GM18499 (cell line): ENCODE measurements around the gene PASK.
"Not testable (repeated sequence)": the region's sequence is repeated elsewhere in the genome, so short reads cannot be mapped to it uniquely, and the experiment has no call there.

Experiments used
- ATAC-seq: cut with Tn5 transposase; IDR thresholded peaks from one replicate; pipeline ENCODE4 v1.9.1; 2021; ENCODE audit warnings: moderate number of reproducible peaks; ENCODE audit not compliant: insufficient read depth, unreplicated experiment

PASK gene

DNA sequence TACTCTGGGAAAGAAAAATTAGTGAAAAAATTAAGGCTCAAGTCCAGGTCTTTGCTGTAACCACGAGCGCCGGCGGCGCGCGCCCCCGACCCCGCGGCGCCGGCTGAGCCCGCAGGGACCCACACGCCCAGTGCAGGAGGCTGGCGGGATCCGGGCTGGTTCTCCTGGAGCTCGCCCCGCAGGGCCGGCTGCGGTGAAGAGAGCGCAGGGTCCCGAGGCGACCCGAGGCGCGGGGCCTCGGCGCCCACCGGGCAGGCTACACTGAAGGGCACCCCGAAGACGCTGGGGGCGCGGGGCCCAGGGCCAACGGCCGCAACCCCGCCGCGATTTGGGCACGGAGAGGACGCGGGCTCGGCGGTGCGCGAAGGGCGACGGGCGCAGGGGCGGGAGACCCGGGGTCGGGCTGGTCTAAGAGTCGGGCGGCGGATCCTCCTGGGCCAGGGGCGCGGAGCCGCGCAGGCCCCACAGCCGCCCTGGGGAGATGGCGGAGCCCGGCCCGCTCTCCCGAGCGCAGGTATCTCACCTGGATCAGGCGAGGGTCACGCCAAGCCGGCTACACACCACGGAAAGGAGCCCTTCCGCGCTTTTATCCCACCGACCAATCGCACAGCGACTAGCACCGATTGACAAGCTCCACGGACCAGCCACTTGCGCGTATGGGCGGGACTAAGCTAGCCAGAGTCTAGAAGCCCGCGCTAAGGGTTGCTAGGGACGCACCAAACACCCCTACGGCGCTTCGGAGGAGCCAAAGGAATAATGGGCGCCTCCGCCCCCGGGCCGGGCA lies at the start of gene PASK:
Gene PASK (minus strand): TSS at position 582 of the 784 bp plus-strand sequence. CDS start 6,440 bp downstream, outside the sequence.
- peak; percentile 50 for ATAC-seq

DNA sequence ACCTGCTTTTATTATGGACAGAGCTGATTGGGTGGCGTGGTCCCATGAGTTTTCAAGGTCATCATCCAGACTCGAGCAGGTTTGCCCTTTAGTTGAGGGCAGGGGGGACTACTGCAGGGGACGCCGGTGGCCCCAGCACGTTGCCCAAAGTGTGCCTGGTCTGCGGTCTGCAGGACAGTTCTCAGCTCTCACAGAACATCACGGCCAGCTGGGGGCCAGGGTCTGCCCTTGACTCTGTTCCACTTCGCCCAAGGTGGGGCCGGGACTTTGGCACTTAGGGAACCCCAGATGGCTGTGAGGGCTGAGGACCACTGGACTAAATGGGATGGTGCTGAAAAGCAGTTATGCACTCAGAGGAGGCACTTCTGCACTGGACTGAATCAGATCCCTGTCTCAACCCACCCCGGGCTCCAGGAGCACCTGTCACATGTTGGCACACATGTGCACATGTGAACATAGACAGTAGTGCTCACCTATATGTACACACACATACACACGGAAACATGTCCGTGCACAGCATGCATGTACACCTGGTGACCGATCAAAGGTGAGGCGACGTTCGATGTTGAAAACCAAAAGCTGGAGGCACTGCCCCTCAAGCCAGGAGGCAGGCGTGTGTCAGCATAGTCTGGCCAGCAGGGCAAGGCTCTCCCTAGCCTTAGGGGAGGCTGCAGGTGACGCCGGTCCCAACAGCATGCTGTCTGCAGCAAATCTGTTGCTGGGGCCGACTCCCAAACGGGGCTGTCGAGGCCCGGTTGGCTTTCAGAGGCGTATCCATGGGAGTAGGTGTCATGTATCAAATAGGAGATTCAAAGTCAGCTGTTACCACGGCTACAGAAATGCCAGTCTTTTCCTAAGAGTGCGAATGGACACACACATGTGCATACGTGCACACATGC lies 49.4 kb upstream of the PASK start:
- ATAC-seq: no peak

DNA sequence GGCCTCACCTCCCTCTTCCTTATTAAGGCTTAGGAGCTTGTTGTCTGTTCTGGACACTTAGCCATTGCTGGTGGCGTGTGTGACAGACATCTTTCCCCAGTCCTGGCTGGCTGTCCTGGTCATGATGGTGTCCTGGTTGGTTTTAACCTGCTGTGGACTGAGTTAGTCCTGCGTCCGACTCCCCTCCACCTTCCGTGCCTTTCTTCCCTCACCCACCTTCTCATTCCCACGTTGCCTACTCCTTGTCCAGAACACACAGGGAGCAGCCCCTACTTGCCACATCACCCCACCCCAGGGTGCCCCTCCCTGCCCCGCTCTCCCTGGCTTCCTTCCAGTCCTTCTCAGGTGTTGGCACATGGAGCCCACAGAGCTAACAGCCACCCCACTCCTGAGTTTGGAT lies 48.7 kb upstream of the PASK start:
- ATAC-seq: no peak

DNA sequence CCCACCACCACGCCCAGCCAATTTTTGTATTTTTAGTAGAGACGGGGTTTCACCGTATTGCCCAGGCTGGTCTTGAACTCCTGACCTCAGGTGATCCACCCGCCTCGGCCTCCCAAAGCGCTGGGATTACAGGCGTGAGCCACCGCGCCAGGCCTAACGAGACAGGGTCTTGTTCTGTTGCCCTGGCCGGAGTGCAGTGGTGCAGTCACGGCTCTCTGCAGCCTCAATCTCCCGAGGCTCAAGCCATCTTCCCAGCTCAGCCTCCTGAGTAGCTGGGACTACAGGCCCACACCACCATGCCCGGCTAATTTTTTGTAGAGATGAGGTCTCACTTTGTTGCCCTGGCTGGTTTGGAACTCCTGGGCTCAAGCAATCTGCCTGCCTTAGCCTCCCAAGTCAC lies 48.0 kb upstream of the PASK start:
- ATAC-seq: not testable (repeated sequence)

DNA sequence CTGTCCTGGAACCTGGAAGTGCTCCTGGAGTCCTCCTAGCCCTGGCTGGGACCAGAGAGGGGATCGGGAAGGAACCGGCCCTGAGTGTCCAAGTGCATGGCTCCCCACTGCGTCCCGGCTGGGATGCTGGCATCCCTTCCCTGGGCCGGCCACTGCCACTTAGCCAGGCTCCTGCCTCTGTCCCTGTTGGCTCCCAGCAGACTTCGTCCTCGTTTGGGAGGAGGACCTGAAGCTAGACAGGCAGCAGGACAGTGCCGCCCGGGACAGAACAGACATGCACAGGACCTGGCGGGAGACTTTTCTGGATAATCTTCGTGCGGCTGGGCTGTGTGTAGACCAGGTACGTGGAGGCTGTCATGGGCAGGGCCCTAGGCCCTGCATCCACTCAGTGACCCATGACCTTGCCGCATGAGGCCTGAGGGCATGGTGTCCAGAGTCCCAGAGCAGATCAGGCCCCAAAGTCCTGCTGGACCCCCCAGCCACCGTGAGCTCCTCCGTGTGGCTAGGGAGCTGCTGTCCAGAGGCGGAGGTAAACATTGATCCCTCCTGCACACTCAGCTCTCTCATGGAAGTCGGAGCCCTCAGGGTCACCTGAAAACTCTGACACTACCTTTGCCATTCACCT lies 46.3 kb upstream of the PASK start:
- ATAC-seq: no peak

DNA sequence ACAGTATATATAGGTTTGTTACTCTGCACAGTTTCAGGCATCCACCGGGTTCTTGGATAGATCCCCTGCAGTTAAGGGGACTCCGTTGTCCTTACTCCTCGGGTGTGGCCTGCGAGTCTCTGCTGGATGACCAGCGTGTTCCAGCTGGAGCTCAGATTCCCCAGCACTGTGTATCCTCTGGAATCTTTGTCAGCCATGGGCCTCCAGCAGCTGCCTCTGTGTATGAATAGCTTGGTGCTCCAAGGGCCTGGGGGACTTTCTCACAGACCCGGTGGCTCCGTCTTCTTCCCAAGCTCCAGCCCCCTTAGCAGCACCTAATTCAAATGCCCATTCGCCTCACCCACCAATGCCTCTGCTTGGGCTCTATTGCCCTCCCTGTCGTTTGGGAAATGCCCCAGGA lies 45.5 kb upstream of the PASK start:
- ATAC-seq: no peak

DNA sequence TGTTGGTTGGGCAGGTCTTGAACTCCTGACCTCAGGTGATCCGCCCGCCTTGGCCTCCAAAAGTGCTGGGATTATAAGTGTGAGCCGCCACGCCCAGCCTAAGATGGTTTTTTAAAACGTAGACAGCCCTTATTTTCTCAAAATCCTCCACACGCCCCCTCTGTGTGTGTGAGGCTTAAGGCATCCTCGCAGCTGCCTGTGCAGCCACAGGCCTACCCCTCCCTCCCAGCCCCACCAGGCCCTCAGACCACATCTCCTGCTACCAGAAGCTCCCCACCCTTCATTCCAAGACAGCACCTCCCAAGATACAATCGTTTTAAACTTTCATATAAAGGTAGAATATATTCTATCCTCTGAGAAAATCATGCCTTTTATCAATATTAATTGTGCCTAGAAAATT lies 44.0 kb upstream of the PASK start:
- ATAC-seq: no peak

DNA sequence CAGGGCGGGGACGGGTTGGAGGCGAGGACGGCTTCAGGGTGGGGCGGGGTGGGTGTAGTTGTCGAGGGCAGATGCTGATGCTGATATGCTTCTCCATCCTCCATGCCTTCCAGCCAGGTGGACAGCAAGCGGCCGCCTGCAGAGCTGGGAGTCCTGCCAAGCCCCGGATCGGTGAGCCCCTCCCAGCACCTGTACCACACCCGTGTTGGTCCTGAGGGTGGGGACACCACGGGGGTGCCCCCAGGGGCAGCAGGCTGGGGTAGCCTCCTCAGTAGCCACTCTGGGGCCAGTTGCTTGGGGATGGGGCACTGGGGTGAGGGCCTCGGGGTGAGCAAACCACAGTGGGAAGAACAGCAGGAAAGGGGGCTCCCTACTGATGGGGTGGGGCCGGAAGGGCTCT lies 41.8 kb upstream of the PASK start:
- ATAC-seq: no peak

DNA sequence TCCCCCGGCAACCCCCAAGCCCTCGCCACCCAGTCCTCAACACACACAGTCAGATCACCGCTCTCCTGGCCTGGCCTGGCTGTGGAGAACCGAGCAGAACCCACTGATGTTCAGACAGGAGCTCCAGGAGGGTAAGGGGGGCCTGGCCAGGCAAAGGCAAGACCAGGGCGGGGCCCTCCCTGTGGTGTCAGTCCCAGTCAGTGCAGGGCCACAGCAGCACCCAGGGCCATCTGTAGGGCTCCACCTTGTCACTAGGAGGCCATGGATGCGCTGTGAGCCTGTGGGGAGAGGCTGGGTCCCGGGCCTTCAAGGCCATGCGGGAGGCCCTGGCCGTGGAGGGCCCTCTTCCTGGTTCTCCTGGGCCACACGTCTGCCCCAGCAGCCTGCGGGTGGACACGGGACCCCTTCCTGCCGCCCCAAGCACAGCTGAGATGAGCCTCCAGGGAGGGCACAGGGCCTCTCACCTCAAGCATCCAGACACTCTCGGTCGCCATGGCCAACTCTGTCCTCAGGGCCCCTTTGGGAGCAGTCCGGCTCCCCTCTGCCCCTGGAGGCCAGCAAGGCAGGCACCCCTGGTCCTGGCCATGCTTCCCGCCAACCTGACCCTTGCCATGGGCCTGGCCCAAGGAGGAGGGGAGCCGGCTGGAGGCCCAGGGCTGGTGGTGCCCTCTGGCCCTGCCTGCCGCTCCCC lies 41.2 kb upstream of the PASK start:
- no peak for ATAC-seq

DNA sequence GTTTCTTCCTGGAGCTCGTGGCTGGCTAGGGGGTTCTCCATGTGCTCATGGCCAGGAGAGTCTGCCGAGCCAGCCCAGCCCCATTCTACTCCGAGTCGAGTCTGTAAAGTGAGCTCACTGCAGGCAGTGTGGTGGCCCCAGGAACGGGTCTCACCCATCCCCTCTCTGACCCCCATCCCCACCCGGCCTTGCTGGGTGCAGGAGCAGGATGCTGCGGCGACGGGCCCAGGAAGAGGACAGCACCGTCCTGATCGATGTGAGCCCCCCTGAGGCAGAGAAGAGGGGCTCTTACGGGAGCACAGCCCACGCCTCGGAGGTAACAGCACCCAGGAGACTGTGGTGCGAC lies 40.6 kb upstream of the PASK start:
- ATAC-seq: no peak

DNA sequence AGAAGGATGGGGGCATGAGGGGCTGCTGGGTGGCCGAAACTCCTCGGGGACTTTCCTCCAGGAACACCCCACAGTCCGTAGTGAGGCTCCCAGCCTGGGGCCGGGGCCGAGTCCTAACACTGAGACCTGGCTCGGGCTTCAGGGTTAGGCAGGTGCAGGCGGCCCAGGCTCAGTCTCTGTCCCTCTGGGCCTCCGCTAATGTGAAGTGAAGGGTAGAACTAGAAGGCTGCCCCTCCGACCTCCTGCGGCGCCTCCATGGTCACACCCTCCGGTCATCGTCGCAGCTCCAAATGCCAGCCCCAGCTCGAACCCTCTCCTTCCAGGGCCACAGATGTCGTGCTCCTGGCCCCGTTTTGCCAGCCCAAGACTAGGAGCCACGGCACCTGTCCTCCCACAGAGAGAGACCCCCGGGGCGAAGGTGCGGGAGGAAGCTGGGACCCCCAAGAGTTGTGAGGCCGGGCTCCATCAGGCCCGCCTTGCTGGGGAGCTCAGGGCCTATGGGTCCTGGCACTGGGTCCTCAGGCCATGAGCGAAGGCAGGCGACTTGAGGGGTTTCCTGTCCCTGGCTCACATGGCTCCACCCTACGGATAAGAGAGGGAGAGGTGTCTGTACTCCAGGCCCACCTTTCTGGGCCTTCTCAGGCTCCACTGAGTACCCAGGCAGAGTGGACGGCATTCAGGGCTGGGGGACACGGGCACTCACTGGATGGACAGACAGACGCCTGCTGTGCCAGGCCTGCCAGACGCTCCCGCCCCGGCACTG lies 40.0 kb upstream of the PASK start:
- ATAC-seq: no peak

DNA sequence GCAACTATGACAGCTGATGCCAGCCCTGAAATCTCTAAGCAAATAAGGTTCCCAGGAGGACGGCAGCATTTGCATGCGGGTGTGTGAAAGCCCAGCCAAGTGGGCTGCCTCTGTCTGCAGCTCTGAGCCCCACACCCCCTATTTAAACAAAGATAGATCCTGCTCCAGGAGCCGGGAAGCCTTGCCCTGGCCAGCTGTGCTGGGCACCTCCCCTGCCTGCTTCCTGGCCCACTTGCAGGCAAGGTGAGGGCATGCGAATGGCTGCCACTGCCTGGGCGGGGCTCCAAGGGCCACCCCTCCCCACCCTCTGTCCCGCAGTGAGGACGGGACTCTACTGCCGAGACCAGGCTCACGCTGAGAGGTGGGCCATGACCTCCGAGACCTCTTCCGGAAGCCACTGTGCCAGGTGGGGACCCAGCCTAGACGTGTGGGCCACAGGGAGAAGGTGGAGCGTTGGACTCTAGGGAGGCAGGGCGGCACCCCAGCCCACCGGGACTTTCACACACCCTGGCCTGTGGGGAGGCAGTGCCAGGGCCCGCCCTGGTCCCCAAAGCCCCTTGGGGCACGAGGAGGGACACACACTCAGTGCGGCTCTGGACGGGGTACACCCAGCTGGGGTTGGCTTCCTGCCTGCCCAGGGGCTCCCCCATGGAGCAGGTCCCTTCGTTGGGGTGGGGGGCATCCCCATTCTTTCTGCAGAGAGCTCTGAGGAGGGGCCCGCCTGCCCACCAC lies 39.3 kb upstream of the PASK start, which contains the start of gene ANO7:
Gene ANO7 (plus strand): TSS at position 317 of the 732 bp plus-strand sequence. CDS start 1,387 bp downstream, outside the sequence.
- ATAC-seq: no peak

DNA sequence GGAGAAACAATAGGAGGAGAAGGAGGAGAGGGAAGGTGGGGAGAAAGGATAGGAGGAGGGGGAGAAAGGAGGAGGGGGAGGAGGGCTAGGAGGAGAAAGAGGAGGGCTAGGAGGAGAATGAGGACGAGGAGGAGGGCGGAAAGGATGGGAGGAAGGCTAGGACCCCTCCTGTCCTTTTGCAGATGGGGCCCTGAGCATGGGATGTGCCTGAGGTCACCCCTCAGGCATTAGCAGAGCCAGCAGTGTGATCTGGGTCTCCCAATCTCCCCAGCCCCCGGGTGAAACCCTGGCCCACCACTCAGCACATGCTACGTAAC lies 38.6 kb upstream of the PASK start:
- no peak for ATAC-seq

DNA sequence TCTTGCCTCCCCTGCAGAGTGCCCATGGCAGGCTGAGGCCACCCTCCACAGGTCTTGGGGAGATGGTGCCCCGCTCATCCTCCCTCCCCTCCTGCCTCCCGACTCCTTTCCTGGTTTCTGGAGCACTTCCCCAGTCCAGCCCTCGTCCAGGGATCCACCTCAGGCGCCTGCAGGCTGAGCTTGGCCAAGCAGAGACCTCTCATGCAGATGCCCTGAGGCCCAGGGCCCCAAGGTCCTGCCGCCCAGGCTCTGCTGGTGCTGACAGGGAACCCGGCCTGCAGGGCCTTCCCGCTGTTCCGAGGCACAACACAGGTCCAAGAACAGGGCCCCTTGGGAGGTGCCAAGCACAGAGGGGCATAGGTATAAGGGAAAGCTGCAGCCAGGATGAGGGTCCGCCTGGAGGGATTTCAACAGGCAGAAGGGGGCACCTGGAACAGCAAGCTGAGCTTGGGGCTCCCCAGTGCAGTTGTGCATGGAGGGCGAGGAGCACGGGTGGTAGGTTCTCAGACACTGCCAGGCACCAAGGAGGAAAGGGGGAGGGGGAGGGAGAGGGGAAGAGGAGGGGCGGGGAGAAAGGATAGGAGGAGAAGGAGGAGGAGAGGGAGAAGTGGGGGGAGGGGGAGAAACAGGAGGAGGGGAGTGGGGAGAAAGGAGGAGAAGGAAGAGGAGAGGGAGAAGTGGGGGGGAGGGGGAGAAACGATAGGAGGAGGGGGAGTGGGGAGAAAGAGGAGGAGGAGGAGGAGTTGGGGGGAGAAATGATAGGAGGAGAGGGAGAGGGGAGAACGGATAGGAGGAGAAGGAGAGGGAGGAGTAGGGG lies 38.0 kb upstream of the PASK start:
- no peak for ATAC-seq

DNA sequence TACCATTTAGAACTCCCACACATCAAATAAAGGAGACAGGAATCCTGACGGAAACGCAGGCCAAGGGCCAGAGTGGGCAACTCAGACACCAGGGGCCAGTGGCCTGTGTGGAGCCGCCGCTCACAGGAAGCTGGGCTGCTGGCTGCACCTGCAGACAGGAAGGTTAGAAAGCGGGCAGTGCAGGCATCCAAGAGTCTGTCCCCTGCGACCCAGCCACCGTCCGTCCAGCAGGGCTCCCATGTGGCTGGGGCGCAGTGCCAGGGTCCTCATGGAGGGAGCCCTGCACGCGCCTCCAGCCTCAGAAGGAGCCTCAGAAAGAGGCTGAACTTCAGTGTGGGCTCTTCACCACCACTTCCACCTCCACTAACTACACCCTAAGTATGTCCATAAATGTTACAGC lies 36.7 kb upstream of the PASK start:
- no peak for ATAC-seq

DNA sequence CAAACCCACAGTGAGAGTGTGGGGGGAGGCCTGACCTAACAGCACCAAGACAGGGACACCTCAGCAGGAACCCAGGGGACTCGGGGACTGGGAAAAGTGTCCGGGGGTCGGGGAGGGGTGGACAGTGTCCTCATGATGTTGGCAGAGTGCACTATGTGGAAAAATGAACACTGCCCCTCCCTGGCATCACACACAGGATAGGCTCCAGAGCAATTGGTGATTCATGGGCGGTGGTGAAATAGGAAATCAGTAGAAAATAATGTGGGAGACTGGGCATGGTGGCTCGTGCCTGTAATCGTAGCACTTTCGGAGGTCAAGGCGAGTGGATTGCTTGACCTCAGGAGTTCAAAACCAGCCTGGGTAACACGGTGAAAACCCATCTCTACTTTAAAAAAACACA lies 35.6 kb upstream of the PASK start:
- no peak for ATAC-seq

DNA sequence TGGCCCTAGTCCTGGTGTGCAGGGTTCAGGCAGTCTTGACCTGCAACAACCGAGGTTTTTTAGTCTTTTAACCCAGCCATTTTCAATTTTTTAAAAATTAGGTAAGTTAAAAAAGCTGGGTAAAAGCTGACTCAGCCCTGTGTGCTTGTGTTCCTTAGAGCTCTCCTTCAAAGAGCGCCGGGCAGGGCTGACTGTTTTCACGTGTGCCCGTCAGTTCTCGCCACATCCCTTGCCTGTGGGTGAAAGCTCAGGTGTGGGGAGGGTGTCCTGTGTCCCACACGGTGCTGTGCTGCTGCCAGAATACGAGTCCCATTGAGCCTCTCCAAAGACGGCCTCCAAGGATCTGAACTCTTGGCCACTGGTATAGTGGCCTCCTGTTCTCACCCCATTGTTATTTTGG lies 33.9 kb upstream of the PASK start:
- ATAC-seq: no peak

DNA sequence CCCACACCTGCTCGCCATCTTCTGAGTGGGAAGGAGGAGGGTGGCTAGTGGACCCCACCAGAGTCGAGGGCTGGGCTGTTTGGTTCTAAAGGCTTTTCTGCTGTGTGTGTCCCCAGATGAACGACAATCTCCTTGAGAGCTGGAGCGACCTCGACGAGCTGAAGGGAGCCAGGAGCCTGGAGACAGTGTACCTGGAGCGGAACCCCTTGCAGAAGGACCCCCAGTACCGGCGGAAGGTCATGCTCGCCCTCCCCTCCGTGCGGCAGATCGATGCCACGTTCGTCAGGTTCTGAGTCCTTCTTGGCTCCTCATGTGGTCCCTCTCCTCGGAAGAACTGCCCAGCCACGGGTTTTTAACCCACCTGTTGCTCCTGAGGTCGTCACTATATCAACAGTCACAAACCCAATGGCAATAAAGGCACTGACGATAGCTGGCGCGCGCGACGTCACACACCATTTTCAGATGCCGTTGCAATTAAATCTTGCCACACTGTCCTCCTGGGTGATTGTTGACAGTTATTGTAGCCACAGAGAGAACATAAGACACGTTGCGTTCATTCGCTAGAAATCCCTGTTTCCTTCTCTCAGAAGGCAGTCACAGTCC lies 33.4 kb upstream of the PASK start:
- no peak for ATAC-seq
